Measurements from ENCODE around the gene TRMT61A.

- TF ChIP-seq ETV6 (IDR thresholded peaks at IDR 0.05; ENCODE audit: borderline replicate concordance in 1 of 2, low read depth in 2 of 2, low read length in 1 of 2) (no peak), ETV6 (CRISPR knock-in tag; IDR thresholded peaks at IDR 0.05; ENCODE audit: borderline replicate concordance) (no peak), HBP1 (CRISPR knock-in tag; IDR thresholded peaks at IDR 0.05) (no peak)
Observed at GRCh38 chr14:103533999-103534575, 5.1 kb downstream of the TRMT61A start.

All from K562 (cell line).